Esophagus muscularis mucosa (tissue), 4 donors: ENCODE results near the gene SFXN5. TPM values are rescaled to one million over a fixed set of nuclear protein-coding genes. Genes with fewer than 3 reads are reported as not detected.

ENCODE experiments used
- DNase-seq: peaks from one replicate; pipeline ENCODE4 v3.0.0-alpha.2; 2017; ENCODE audit errors: extremely low spot score
- H3K27ac ChIP-seq, 4 donors: fragments of 200-600 bp; sonication (generic); replicated peaks in 1 of 4; 1 replicate in 3 of 4; 2 replicates in 1 of 4; pipeline ENCODE4 v1.5.1; 2016 to 2019; ENCODE audit warnings: mild to moderate bottlenecking in 1 of 4
- H3K27me3 ChIP-seq, 4 donors: fragments of 200-600 bp; sonication (generic); one replicate each; pipeline versions ENCODE4 v1.5.1 to v1.6.0; 2016 to 2019
- H3K36me3 ChIP-seq, 4 donors: fragments of 200-600 bp; sonication (generic); one replicate each; pipeline ENCODE4 v1.5.1; 2016 to 2019
- H3K4me1 ChIP-seq, 4 donors: fragments of 200-600 bp; sonication (generic); one replicate each; pipeline ENCODE4 v1.5.1; 2016 to 2019
- H3K4me3 ChIP-seq, 4 donors: fragments of 200-600 bp; sonication (generic); 1 replicate in 2 of 4; 2 replicates in 2 of 4; pipeline ENCODE4 v1.5.1; 2016 to 2019; ENCODE audit warnings: mild to moderate bottlenecking in 4 of 4, moderate library complexity in 1 of 4
- H3K9me3 ChIP-seq, 4 donors: fragments of 200-600 bp; sonication (generic); 1 replicate in 3 of 4; 2 replicates in 1 of 4; pipeline ENCODE4 v1.5.1; 2016 to 2019
- EP300 ChIP-seq: sonication (generic); formaldehyde crosslinking; IDR thresholded peaks from one replicate; pipeline ENCODE4 v1.6.1; 2017; ENCODE audit warnings: antibody characterized with exemption
- POLR2A ChIP-seq: fragments of 450-650 bp; IDR thresholded peaks from one replicate; pipeline ENCODE4 v1.6.1; 2017; ENCODE audit warnings: antibody characterized with exemption, moderate library complexity, mild to moderate bottlenecking, low read depth
- POLR2AphosphoS5 ChIP-seq, 2 donors: sonication (generic); formaldehyde crosslinking; IDR thresholded peaks; one replicate each; pipeline ENCODE4 v1.6.1; 2017; ENCODE audit warnings: antibody characterized with exemption in 2 of 2
- WGBS: methylation state at CpG from one replicate; pipeline ENCODE4 v1.1.5; 2018; 5-methylcytosine and 5-hydroxymethylcytosine counted together
- intact Hi-C: fragments of 100-400 bp; cut with DNase I; formaldehyde crosslinking; loops from one replicate; pipeline ENCODE4 v1.15.1; 2023
- total RNA-seq, 4 donors: library from RNA; depleted of rRNA; stranded (reverse); fragments of >200 nt; gene quantifications; one replicate each; pipeline versions ENCODE4 v1.1.0 to v1.2.1, GENCODE V29; 2016
- TF ChIP-seq, protein P1 (sequence below), 3 experiments: fragments of 200-600 bp in 2 of 3; fragments of 450-650 bp in 1 of 3; sonication (generic) in 2 of 3; IDR thresholded peaks; one replicate each; pipeline ENCODE4 v1.5.1; 2017 to 2019; ENCODE audit warnings: antibody characterized with exemption in 3 of 3, mild to moderate bottlenecking in 2 of 3, moderate library complexity in 1 of 3

SFXN5 gene
- total RNA-seq, 4 donors from 2014 or later: 5.8 to 10.0 (median 6.8) TPM

DNA sequence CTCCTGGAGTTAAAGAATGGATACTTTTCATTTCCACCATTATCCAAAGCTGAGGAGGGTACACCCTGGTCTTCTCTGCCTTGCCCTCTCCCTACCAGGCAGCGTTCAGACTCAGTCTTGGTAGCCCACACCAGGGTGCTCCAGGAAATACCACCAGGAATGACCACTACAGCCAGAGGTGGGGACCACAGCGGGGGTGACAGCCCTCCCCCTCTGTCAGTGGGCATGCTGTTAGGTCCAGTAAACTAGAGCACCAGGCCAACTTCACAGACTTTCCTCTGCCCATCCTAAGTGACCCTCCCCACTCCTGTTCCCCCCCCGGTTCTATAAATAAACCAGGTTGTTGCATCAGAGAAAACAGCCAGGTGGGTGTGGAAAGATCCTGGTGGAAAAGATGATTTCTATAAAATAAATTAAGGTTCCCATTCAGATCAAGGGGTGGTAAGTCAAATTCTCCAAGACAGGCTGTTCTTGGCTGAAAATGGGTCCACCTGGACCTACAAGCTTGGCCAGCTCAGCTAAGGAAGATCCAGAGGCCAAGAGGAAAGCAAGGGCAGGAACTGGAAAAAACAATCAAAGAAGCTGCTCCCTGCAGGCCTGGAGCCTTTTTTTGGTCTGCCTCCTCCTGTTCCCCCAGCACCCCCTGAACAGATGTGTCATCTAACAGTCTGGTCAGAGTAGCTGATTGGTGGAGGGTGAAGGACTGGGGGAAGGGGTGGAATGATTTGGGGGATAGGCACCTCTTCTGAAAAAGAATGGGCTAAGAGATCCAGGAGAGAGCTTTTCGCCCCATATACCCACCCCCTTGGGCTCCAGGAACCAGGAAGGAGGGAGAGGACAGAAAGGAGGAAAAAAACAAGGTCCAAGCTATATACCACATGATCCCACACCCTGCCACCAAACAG lies 38.9 kb upstream of the SFXN5 start:
- Histone ChIP-seq H3K27ac (peak overlapping the region; percentile 93 to 97 (median 96)), H3K4me3 (peak overlapping the region in 3 of 4 donors; percentile 73 to 97 (median 82)), H3K4me1 (peaks cover 34 to 73% (median 60%) of the 10 kb centered on the region in 4 donors), H3K9me3 (no peaks in the 10 kb centered on the region), H3K36me3 (no peaks in the 10 kb centered on the region), H3K27me3 (peaks cover 0 to 3% (median 0%) of the 10 kb centered on the region in 4 donors)
- intact Hi-C loops: no loop called here
- TF ChIP-seq, protein P1, sequence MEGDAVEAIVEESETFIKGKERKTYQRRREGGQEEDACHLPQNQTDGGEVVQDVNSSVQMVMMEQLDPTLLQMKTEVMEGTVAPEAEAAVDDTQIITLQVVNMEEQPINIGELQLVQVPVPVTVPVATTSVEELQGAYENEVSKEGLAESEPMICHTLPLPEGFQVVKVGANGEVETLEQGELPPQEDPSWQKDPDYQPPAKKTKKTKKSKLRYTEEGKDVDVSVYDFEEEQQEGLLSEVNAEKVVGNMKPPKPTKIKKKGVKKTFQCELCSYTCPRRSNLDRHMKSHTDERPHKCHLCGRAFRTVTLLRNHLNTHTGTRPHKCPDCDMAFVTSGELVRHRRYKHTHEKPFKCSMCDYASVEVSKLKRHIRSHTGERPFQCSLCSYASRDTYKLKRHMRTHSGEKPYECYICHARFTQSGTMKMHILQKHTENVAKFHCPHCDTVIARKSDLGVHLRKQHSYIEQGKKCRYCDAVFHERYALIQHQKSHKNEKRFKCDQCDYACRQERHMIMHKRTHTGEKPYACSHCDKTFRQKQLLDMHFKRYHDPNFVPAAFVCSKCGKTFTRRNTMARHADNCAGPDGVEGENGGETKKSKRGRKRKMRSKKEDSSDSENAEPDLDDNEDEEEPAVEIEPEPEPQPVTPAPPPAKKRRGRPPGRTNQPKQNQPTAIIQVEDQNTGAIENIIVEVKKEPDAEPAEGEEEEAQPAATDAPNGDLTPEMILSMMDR (IDR thresholded peaks at IDR 0.05): no peak
- TF ChIP-seq POLR2A (no peak), EP300 (no peak), POLR2AphosphoS5 (IDR thresholded peaks at IDR 0.05) (no peak)
- WGBS: 87% methylated on average over 2 of the region's 4 CpGs
- no peak for DNase-seq

DNA sequence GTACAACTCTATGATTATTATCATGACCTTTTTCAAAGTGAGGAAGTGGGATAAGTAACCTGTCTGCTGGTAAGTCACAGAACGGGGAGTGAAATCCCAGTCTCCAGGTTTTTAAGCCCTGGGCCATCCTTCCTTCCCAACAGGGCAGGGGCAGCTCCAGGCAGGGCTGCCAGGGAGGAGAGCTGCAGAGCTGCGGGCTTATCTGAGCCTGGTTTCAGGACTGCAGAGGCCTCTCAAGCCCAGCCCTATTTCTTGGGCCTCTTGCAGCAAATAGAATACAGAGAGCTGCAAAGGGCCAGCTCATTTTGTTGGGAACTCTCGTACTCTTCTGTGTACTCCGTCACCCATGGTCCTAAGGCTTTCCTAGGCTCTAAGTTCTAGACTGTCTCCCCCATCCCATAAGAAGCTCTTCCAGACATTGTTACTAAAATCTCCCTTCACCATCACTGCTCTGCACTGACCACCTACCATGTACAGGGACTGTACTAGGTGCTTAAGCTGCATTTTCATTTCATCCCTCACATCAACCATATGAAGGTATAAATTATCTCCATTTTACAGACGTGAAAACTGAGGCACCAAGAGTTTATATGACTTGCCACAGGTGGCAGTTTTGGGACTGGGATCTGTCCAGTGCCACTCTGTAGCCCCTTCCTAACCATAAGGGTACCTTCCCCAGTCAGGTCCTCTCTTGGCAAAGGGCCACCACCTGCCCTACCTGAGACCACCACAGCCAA lies 38.1 kb upstream of the SFXN5 start:
- H3K36me3 ChIP-seq: peaks cover 0 to 3% (median 0%) of the 10 kb centered on the region in 4 donors
- no peaks in the 10 kb centered on the region for H3K9me3 ChIP-seq
- intact Hi-C loops: no loop called here
- no peak overlapping the region for H3K4me3 ChIP-seq
- 83% methylated on average over 4 of the region's 5 CpGs for WGBS
- H3K27me3 ChIP-seq: peaks cover 0 to 3% (median 0%) of the 10 kb centered on the region in 4 donors
- DNase-seq: no peak
- TF ChIP-seq POLR2A: no peak
- no peak for TF ChIP-seq EP300
- TF ChIP-seq, protein P1 (IDR thresholded peaks at IDR 0.05): no peak
- TF ChIP-seq POLR2AphosphoS5 (IDR thresholded peaks at IDR 0.05): no peak
- H3K27ac ChIP-seq: no peak overlapping the region
- peaks cover 38 to 77% (median 62%) of the 10 kb centered on the region in 4 donors for H3K4me1 ChIP-seq

DNA sequence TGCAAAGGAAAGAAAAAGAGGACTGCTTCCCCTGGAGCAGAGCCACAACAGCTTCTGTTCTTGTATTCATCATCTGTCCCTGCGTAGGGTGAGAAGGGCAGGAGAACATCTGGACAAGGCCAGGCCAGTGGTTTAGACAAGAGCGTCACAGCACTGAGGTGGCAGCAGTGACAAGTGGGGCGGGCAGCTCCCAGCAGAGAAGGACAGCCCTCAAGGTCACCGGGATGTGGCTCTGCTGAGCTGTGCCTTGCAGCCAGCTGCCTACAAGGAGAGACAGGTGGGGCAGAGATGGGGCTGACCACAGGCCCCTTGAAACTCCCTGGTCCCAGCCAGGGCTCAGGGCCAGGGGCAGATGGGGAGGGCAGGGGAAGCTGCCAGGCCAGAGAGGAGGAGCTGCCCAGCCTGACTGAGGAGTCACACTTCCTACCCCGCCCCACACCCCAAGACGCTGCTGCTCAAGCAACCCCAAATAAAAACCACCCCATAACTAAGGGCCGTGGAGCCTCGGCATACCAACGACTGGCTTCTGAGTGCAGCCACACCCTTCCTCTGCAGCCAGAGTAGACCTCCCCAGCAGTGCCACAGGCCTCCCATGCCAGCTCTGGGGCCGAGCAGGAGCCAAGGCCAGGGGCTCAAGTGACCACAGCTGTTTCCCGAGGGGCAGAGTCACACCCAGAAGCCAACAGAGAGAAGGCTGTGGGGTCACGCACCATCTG lies 35.9 kb upstream of the SFXN5 start:
- H3K4me3 ChIP-seq: no peak overlapping the region
- no peaks in the 10 kb centered on the region for H3K27me3 ChIP-seq
- peak overlapping the region in 1 of 4 donors; percentile 40 for H3K27ac ChIP-seq
- peaks cover 0 to 3% (median 0%) of the 10 kb centered on the region in 4 donors for H3K36me3 ChIP-seq
- 56% methylated on average over 8 of the region's 12 CpGs for WGBS
- intact Hi-C loops: no loop called here
- peaks cover 48 to 85% (median 73%) of the 10 kb centered on the region in 4 donors for H3K4me1 ChIP-seq
- no peak for TF ChIP-seq POLR2AphosphoS5 (IDR thresholded peaks at IDR 0.05)
- no peak for TF ChIP-seq EP300
- TF ChIP-seq, protein P1 (IDR thresholded peaks at IDR 0.05): no peak
- no peak for TF ChIP-seq POLR2A
- no peaks in the 10 kb centered on the region for H3K9me3 ChIP-seq
- DNase-seq: no peak

DNA sequence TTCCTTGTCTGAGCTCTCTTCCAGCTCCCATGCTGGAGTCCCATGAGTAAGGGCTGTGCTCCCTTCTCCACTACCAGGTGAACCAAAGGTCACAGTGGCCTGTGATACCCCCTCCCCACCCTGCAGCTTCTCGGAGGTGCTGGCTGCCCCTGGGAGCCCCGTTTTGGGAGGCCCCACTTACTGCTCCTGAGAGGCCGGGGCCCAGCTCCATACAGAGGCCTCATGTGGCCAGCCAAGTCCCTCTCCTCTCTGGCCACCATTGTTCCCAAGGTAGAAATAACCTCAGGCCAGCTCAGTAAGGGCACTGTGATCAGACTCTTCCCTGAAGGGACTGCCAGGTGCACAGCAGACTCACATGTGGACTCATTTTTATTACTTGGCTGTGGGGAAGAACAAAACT lies 35.3 kb upstream of the SFXN5 start:
- Histone ChIP-seq H3K27me3 (no peaks in the 10 kb centered on the region), H3K9me3 (no peaks in the 10 kb centered on the region), H3K4me1 (peaks cover 49 to 84% (median 74%) of the 10 kb centered on the region in 4 donors), H3K27ac (no peak overlapping the region), H3K4me3 (no peak overlapping the region), H3K36me3 (peaks cover 0 to 3% (median 0%) of the 10 kb centered on the region in 4 donors)
- DNase-seq: no peak
- WGBS: 90% methylated on average over 2 of the region's 3 CpGs
- TF ChIP-seq, protein P1 (IDR thresholded peaks at IDR 0.05): no peak
- intact Hi-C loops: no loop called here
